ENCODE data around the gene HMGCS2. TPM values are rescaled to one million over a fixed set of nuclear protein-coding genes. Genes with fewer than 3 reads are reported as not detected.

Gene HMGCS2
- total and polyA plus RNA-seq, 9 of the 15 experiments (the other 6 are each of a cell fraction or from before 2014, with no cell fraction given): 0.13 TPM; not detected in 8

DNA sequence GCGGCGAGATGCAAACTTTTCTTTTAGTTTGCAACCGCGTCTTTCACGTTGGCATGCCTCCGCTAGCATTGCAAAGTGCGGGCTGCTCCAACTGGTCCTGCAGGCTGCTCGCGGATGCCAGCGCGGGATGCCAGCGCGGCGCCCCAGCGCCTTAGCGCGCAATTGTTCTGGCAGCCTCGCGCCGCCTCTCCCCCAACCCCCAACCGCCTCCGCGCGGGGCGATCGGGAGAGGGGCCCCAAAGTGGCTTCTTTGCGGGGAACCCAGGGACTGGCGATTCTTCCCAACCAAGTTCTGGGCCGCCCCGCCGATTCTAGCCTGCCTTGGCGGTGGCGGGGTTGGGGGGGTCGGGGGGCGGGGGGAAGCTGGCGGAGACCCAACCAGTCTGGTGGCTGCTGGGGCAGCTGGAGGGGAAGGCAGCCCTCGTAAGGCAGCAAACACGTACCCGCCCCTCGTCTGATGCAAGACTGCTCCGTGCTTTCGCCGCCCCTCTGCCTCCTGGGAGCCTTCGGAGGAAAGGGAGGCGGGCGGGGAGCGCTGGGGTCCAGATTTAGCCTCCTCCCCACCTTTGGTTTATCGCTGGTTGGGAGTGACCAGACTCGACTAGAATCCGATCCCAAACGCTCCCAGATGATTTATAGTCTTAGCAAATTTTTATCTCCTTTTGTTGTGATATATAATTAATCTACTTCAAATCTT lies 56.2 kb downstream of the HMGCS2 start (continued):
- no peak for TF ChIP-seq IRF2 (CRISPR knock-in tag; IDR thresholded peaks at IDR 0.05)
- TF ChIP-seq, protein P1, sequence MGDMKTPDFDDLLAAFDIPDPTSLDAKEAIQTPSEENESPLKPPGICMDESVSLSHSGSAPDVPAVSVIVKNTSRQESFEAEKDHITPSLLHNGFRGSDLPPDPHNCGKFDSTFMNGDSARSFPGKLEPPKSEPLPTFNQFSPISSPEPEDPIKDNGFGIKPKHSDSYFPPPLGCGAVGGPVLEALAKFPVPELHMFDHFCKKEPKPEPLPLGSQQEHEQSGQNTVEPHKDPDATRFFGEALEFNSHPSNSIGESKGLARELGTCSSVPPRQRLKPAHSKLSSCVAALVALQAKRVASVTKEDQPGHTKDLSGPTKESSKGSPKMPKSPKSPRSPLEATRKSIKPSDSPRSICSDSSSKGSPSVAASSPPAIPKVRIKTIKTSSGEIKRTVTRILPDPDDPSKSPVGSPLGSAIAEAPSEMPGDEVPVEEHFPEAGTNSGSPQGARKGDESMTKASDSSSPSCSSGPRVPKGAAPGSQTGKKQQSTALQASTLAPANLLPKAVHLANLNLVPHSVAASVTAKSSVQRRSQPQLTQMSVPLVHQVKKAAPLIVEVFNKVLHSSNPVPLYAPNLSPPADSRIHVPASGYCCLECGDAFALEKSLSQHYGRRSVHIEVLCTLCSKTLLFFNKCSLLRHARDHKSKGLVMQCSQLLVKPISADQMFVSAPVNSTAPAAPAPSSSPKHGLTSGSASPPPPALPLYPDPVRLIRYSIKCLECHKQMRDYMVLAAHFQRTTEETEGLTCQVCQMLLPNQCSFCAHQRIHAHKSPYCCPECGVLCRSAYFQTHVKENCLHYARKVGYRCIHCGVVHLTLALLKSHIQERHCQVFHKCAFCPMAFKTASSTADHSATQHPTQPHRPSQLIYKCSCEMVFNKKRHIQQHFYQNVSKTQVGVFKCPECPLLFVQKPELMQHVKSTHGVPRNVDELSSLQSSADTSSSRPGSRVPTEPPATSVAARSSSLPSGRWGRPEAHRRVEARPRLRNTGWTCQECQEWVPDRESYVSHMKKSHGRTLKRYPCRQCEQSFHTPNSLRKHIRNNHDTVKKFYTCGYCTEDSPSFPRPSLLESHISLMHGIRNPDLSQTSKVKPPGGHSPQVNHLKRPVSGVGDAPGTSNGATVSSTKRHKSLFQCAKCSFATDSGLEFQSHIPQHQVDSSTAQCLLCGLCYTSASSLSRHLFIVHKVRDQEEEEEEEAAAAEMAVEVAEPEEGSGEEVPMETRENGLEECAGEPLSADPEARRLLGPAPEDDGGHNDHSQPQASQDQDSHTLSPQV (IDR thresholded peaks at IDR 0.05): no peak
- TF ChIP-seq FIP1L1 (IDR thresholded peaks at IDR 0.05; ENCODE audit: low read depth, low read length, poor library complexity, severe bottlenecking): no peak
- TF ChIP-seq RBM14 (IDR thresholded peaks at IDR 0.05; ENCODE audit: borderline replicate concordance, insufficient read depth, low read depth, low read length): 0 out of 2 replicates have a peak, but pooled peaks have one; percentile 87
- no peak for TF ChIP-seq ZNF280A (IDR thresholded peaks at IDR 0.05; ENCODE audit: low read depth, partially characterized antibody)
- no peak for TF ChIP-seq ZNF384 (IDR thresholded peaks at IDR 0.05; ENCODE audit: low read depth, low read length)
- TF ChIP-seq SMAD3 (CRISPR knock-in tag; conservative IDR thresholded peaks at IDR 0.05): no peak
- peak; percentile 68; the same call in 1 of the 2 replicates for TF ChIP-seq GTF2E2 (tag; IDR thresholded peaks at IDR 0.05)
- no peak for TF ChIP-seq ZBTB1 (CRISPR knock-in tag; IDR thresholded peaks at IDR 0.05; ENCODE audit: borderline replicate concordance, low read depth)
- TF ChIP-seq ETV6 (IDR thresholded peaks at IDR 0.05; ENCODE audit: borderline replicate concordance in 1 of 2, low read depth in 2 of 2, low read length in 1 of 2): no peak
- TF ChIP-seq ETV6 (CRISPR knock-in tag; IDR thresholded peaks at IDR 0.05; ENCODE audit: borderline replicate concordance): no peak
- TF ChIP-seq ZNF133 (CRISPR knock-in tag; IDR thresholded peaks at IDR 0.05): no peak
- peak in 1 of 2 experiments; percentile 46; a peak in 1 of 4 replicates for TF ChIP-seq TBL1XR1 (IDR thresholded peaks at IDR 0.05; ENCODE audit: low read length in 2 of 2)
- TF ChIP-seq, protein P2, sequence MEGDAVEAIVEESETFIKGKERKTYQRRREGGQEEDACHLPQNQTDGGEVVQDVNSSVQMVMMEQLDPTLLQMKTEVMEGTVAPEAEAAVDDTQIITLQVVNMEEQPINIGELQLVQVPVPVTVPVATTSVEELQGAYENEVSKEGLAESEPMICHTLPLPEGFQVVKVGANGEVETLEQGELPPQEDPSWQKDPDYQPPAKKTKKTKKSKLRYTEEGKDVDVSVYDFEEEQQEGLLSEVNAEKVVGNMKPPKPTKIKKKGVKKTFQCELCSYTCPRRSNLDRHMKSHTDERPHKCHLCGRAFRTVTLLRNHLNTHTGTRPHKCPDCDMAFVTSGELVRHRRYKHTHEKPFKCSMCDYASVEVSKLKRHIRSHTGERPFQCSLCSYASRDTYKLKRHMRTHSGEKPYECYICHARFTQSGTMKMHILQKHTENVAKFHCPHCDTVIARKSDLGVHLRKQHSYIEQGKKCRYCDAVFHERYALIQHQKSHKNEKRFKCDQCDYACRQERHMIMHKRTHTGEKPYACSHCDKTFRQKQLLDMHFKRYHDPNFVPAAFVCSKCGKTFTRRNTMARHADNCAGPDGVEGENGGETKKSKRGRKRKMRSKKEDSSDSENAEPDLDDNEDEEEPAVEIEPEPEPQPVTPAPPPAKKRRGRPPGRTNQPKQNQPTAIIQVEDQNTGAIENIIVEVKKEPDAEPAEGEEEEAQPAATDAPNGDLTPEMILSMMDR (IDR thresholded peaks at IDR 0.05 in 2 of 3, conservative IDR thresholded peaks at IDR 0.05 in 1 of 3; ENCODE audit: insufficient read depth in 2 of 3, low read depth in 1 of 3, low read length in 3 of 3): no peak
- peak; percentile 36; the same call in 1 of the 2 replicates for TF ChIP-seq CTBP1 (IDR thresholded peaks at IDR 0.05; ENCODE audit: borderline replicate concordance)
- no peak for TF ChIP-seq GABPB1 (CRISPR knock-in tag; IDR thresholded peaks at IDR 0.05)
- no peak for TF ChIP-seq CBX8 (IDR thresholded peaks at IDR 0.05; ENCODE audit: borderline replicate concordance, extremely low read depth, low read depth, low read length, poor library complexity, severe bottlenecking)
- TF ChIP-seq NEUROD1 (IDR thresholded peaks at IDR 0.05; ENCODE audit: borderline replicate concordance, low read depth, low read length, partially characterized antibody): peak; percentile 23
- no peak for TF ChIP-seq BCOR (IDR thresholded peaks at IDR 0.05)
- peak; percentile 34 for TF ChIP-seq KDM5B (IDR thresholded peaks at IDR 0.05; ENCODE audit: insufficient replicate concordance, low read depth, low read length)

Measured in K562 (cell line).